GM12891 (cell line): ENCODE measurements around the gene CILP2.

Source experiments
- POLR2A ChIP-seq: IDR thresholded peaks from 2 replicates; pipeline ENCODE4 v1.6.1; 2011; ENCODE audit warnings: low read depth, low read length, control low read depth
- POLR2AphosphoS5 ChIP-seq: IDR thresholded peaks from 2 replicates; pipeline ENCODE4 v1.6.1; 2011; ENCODE audit warnings: low read depth, low read length, control low read depth
- TAF1 ChIP-seq: IDR thresholded peaks from 2 replicates; pipeline ENCODE4 v1.6.1; 2011; ENCODE audit warnings: low read depth, low read length, control low read depth

DNA sequence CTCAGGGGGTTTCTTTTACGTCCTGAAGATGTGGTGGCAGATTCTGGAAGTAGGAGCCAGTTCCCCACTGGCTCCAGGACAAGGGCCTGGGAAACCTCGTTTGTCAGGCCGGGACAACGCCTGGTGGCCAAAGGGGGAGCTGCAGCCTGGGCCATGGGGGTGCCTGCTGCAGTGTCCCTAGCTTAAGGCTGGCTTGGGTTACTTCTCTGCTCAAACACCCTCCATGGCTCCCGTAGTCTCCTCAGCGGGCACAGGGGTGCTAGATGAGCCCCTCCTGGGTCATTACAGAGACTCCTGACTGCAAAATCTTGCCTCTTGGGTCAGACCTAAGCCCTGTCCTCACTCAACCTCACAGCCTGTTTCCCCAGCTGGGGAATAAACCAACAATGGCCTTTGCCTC lies 14.7 kb downstream of the CILP2 start:
- TF ChIP-seq TAF1 (no peak), POLR2AphosphoS5 (no peak), POLR2A (no peak)
